K562 (cell line): ENCODE data around the gene NABP2.

Experiments used
- CTCF ChIP-seq, 3 experiments: IDR thresholded peaks in 2 of 3; conservative IDR thresholded peaks in 1 of 3; 2 replicates each; pipeline ENCODE4 v1.5.1; 2011 to 2012; ENCODE audit warnings: low read length in 3 of 3, mild to moderate bottlenecking in 3 of 3, control low read depth in 2 of 3, improper control_type of control experiment in 1 of 3, inconsistent platforms in 1 of 3, low read depth in 1 of 3, mixed read lengths in 1 of 3, moderate library complexity in 1 of 3; ENCODE audit not compliant: insufficient read depth in 2 of 3
- HMG20A ChIP-seq: fragments of 450-650 bp; formaldehyde crosslinking; conservative IDR thresholded peaks from 2 replicates; pipeline ENCODE4 v1.4.0; 2020; ENCODE audit warnings: mild to moderate bottlenecking, mixed read lengths
- IRF2 ChIP-seq: sonication (generic); formaldehyde crosslinking; IDR thresholded peaks from 2 replicates; pipeline ENCODE4 v1.8.1; 2022; ENCODE audit warnings: mild to moderate bottlenecking, missing genetic modification reagents
- MTF1 ChIP-seq: fragments of 250-450 bp; sonication (Bioruptor Pico); IDR thresholded peaks from 2 replicates; pipeline ENCODE4 v1.9.0; 2021; ENCODE audit warnings: moderate library complexity, mild to moderate bottlenecking, inconsistent platforms, borderline replicate concordance
- POLR2AphosphoS5 ChIP-seq: IDR thresholded peaks from 2 replicates; pipeline ENCODE4 v1.6.1; 2011; ENCODE audit warnings: mild to moderate bottlenecking, low read depth, low read length, moderate library complexity; ENCODE audit not compliant: control insufficient read depth, insufficient read depth
- POLR3A ChIP-seq: IDR thresholded peaks from 2 replicates; pipeline ENCODE4 v1.6.1; 2011; ENCODE audit warnings: borderline replicate concordance, mild to moderate bottlenecking, moderate library complexity; ENCODE audit not compliant: insufficient read length, insufficient read depth; ENCODE audit errors: extremely low read depth
- TCF7L2 ChIP-seq: fragments of 150-350 bp; IDR thresholded peaks from 2 replicates; pipeline ENCODE4 v1.6.1; 2016; ENCODE audit warnings: low read depth, mild to moderate bottlenecking, low read length, moderate library complexity
- ZFP91 ChIP-seq: sonication (generic); formaldehyde crosslinking; IDR thresholded peaks from 2 replicates; pipeline ENCODE4 v1.8.0; 2022; ENCODE audit warnings: mild to moderate bottlenecking, missing genetic modification reagents
- ZNF280B ChIP-seq: fragments of 250-450 bp; sonication (Bioruptor Pico); IDR thresholded peaks from 2 replicates; pipeline ENCODE4 v1.5.1; 2021; ENCODE audit warnings: mild to moderate bottlenecking

GRCh38 chr12:56242986-56243385, 18.8 kb downstream of the NABP2 start:
- no peak for TF ChIP-seq IRF2 (CRISPR knock-in tag)
- TF ChIP-seq ZNF280B (CRISPR knock-in tag): no peak
- TF ChIP-seq HMG20A: no peak
- no peak for TF ChIP-seq ZFP91
- no peak for TF ChIP-seq MTF1 (CRISPR knock-in tag)
- TF ChIP-seq TCF7L2: no peak
- TF ChIP-seq POLR2AphosphoS5: no peak
- TF ChIP-seq CTCF (IDR thresholded peaks at IDR 0.05 in 2 of 3, conservative IDR thresholded peaks at IDR 0.05 in 1 of 3; ENCODE audit: insufficient read depth in 2 of 3, low read depth in 1 of 3, low read length in 3 of 3): no peak
- no peak for TF ChIP-seq POLR3A
